Measurements from ENCODE around the gene SLX4IP.

The SLX4IP gene

DNA sequence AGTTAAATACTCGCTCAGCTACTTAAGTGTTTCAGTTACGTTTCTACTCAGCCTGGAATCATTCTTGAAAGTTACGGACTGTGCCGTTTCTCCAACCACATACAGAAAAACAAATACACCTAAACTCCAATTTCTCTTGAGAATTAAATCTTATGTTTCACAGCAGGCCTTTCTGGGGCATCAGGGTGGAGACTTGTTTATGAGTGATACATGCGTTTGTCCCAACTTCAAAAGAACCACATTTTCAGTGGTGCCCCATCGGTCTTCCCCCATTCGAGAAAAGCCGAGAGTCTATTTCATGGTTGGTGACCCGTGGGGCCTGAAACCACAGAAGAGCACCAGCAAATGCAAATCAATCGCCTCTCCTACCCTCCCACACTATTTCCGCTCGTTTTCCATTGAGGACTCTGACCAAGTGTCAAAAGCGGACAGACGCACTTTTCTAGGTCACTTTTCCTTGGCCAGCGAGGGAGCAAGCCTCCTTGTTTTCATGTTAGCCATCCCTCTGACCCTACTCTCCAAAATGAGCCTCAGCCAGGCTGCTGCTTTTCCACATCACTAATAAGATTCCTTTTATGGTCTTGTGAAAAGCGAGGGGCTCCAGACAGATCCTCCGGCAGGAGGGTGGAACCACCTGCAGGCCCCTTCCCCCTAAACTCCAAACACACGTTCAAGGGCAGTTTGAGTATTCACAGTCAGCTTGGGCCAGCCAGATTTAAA is 235.6 kb downstream of the SLX4IP start:
- no peak overlapping the region for H3K9ac ChIP-seq (ENCODE audit: low read length)
- no peak overlapping the region for H3K56ac ChIP-seq (ENCODE audit: low read length)
- H3K4me1 ChIP-seq (ENCODE audit: control insufficient read depth, low read depth, low read length): peaks cover 8% of the 10 kb centered on the region
- no peak overlapping the region for H4K5ac ChIP-seq (ENCODE audit: low read length)
- no peaks in the 10 kb centered on the region for H3K36me3 ChIP-seq (ENCODE audit: control insufficient read depth, insufficient read depth, low read length)
- H2BK15ac ChIP-seq (replicated peaks; ENCODE audit: low read depth): no peak overlapping the region
- no peaks in the 10 kb centered on the region for H3K27me3 ChIP-seq (ENCODE audit: insufficient read depth, low read length, poor library complexity)
- H3K4me2 ChIP-seq (ENCODE audit: low read length): no peak overlapping the region
- no peak overlapping the region for H3K27ac ChIP-seq (ENCODE audit: low read depth, low read length)
- H3K79me1 ChIP-seq (ENCODE audit: low read length): peaks cover 4% of the 10 kb centered on the region
- H3K4ac ChIP-seq (ENCODE audit: low read depth, low read length): no peak overlapping the region
- no peak overlapping the region for H2BK120ac ChIP-seq (ENCODE audit: low read depth, low read length)
- peaks cover 16% of the 10 kb centered on the region for H3K79me2 ChIP-seq (ENCODE audit: control insufficient read depth, insufficient read depth, low read length)
- H2BK5ac ChIP-seq (ENCODE audit: low read length): no peak overlapping the region
- no peak overlapping the region for H4K8ac ChIP-seq (ENCODE audit: low read depth, low read length)
- no peak overlapping the region for H3K23ac ChIP-seq (ENCODE audit: low read length)
- no peak overlapping the region for H2AK5ac ChIP-seq (ENCODE audit: low read length)
- peak overlapping the region; percentile 46 for H3K18ac ChIP-seq (ENCODE audit: low read length)
- no peak for DNase-seq
- H3K4me3 ChIP-seq (ENCODE audit: low read length): no peak overlapping the region
- WGBS (ENCODE audit: extremely low coverage, insufficient coverage, low lambda C conversion rate): no CpG with 5 or more reads among the region's 18 CpGs

GRCh38 chr20:10671221-10671918 is 236.3 kb downstream of the SLX4IP start:
- no peak overlapping the region for H3K27ac ChIP-seq (ENCODE audit: low read depth, low read length)
- peaks cover 2% of the 10 kb centered on the region for H3K4me1 ChIP-seq (ENCODE audit: control insufficient read depth, low read depth, low read length)
- no peak overlapping the region for H3K4me3 ChIP-seq (ENCODE audit: low read length)
- H2BK120ac ChIP-seq (ENCODE audit: low read depth, low read length): no peak overlapping the region
- H4K8ac ChIP-seq (ENCODE audit: low read depth, low read length): no peak overlapping the region
- H3K4me2 ChIP-seq (ENCODE audit: low read length): peak overlapping the region; percentile 17
- H3K9ac ChIP-seq (ENCODE audit: low read length): peak overlapping the region; percentile 68
- H2BK15ac ChIP-seq (replicated peaks; ENCODE audit: low read depth): no peak overlapping the region
- no peak overlapping the region for H2BK5ac ChIP-seq (ENCODE audit: low read length)
- no peak overlapping the region for H4K5ac ChIP-seq (ENCODE audit: low read length)
- peaks cover 15% of the 10 kb centered on the region for H3K79me2 ChIP-seq (ENCODE audit: control insufficient read depth, insufficient read depth, low read length)
- no peak overlapping the region for H3K23ac ChIP-seq (ENCODE audit: low read length)
- peak overlapping the region; percentile 68 for H3K56ac ChIP-seq (ENCODE audit: low read length)
- H3K18ac ChIP-seq (ENCODE audit: low read length): peak overlapping the region; percentile 77
- peak overlapping the region; percentile 73 for H3K4ac ChIP-seq (ENCODE audit: low read depth, low read length)
- peaks cover 4% of the 10 kb centered on the region for H3K79me1 ChIP-seq (ENCODE audit: low read length)
- WGBS (ENCODE audit: extremely low coverage, insufficient coverage, low lambda C conversion rate): no CpG with 5 or more reads among the region's 13 CpGs
- H3K27me3 ChIP-seq (ENCODE audit: insufficient read depth, low read length, poor library complexity): no peaks in the 10 kb centered on the region
- no peaks in the 10 kb centered on the region for H3K36me3 ChIP-seq (ENCODE audit: control insufficient read depth, insufficient read depth, low read length)
- H2AK5ac ChIP-seq (ENCODE audit: low read length): no peak overlapping the region
- DNase-seq: peak; percentile 85

DNA sequence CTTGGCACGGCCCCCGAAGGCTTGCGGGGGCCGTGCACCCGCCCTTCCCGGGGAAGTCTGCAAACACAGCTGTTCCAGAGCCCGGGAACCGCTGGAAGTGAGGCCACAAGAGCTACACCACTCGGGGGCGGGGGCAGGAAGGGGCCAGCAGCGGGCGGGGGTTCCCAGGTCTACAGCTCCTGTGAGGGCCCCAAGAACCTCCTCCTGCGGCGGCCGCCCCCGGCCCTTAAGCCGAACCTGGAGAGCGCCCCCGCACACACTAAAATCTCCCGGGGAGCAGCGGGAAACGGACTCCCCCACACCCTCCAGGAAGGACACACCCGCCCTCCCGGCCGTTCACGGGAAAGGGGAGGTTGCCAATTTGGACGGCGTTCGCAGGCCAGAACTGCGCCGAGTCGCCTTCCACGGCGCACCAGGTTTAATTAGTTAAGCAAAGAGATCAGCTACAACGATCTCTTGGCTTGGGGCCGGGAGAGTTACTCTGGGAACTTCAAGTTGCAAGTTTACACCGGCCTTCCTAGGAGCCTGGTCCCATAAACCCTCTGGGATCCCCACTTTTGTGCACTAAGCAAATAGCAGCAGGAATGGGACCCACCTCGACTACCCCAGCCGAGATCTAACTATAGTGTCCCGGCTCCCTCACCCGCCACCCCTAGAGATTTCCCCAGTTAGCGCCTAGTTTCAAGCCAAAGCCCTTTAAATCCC is 237.0 kb downstream of the SLX4IP start:
- H3K4me3 ChIP-seq (ENCODE audit: low read length): peak overlapping the region; percentile 62
- peaks cover 12% of the 10 kb centered on the region for H3K79me2 ChIP-seq (ENCODE audit: control insufficient read depth, insufficient read depth, low read length)
- no peak overlapping the region for H4K8ac ChIP-seq (ENCODE audit: low read depth, low read length)
- H2BK5ac ChIP-seq (ENCODE audit: low read length): no peak overlapping the region
- no peak overlapping the region for H3K23ac ChIP-seq (ENCODE audit: low read length)
- peak overlapping the region; percentile 68 for H3K56ac ChIP-seq (ENCODE audit: low read length)
- no peaks in the 10 kb centered on the region for H3K36me3 ChIP-seq (ENCODE audit: control insufficient read depth, insufficient read depth, low read length)
- H2BK15ac ChIP-seq (replicated peaks; ENCODE audit: low read depth): no peak overlapping the region
- H3K27ac ChIP-seq (ENCODE audit: low read depth, low read length): no peak overlapping the region
- no CpG with 5 or more reads among the region's 42 CpGs for WGBS (ENCODE audit: extremely low coverage, insufficient coverage, low lambda C conversion rate)
- peak; percentile 52 for DNase-seq
- no peak overlapping the region for H2AK5ac ChIP-seq (ENCODE audit: low read length)
- no peaks in the 10 kb centered on the region for H3K27me3 ChIP-seq (ENCODE audit: insufficient read depth, low read length, poor library complexity)
- no peak overlapping the region for H4K5ac ChIP-seq (ENCODE audit: low read length)
- H3K4me1 ChIP-seq (ENCODE audit: control insufficient read depth, low read depth, low read length): peaks cover 2% of the 10 kb centered on the region
- H3K18ac ChIP-seq (ENCODE audit: low read length): peak overlapping the region; percentile 77
- peaks cover 3% of the 10 kb centered on the region for H3K79me1 ChIP-seq (ENCODE audit: low read length)
- H3K4me2 ChIP-seq (ENCODE audit: low read length): peak overlapping the region; percentile 82
- H3K4ac ChIP-seq (ENCODE audit: low read depth, low read length): peak overlapping the region; percentile 73
- peak overlapping the region; percentile 68 for H3K9ac ChIP-seq (ENCODE audit: low read length)
- no peak overlapping the region for H2BK120ac ChIP-seq (ENCODE audit: low read depth, low read length)

GRCh38 chr20:10672624-10673127 is 237.6 kb downstream of the SLX4IP start:
- Histone ChIP-seq H2BK15ac (replicated peaks; ENCODE audit: low read depth) (no peak overlapping the region), H3K18ac (ENCODE audit: low read length) (peak overlapping the region; percentile 77), H4K5ac (ENCODE audit: low read length) (no peak overlapping the region), H3K23ac (ENCODE audit: low read length) (peak overlapping the region; percentile 11), H2AK5ac (ENCODE audit: low read length) (no peak overlapping the region), H2BK5ac (ENCODE audit: low read length) (no peak overlapping the region), H3K27ac (ENCODE audit: low read depth, low read length) (no peak overlapping the region), H3K79me1 (ENCODE audit: low read length) (no peaks in the 10 kb centered on the region), H4K8ac (ENCODE audit: low read depth, low read length) (no peak overlapping the region), H3K36me3 (ENCODE audit: control insufficient read depth, insufficient read depth, low read length) (no peaks in the 10 kb centered on the region), H3K9ac (ENCODE audit: low read length) (peak overlapping the region; percentile 68), H3K56ac (ENCODE audit: low read length) (peak overlapping the region; percentile 68), H3K79me2 (ENCODE audit: control insufficient read depth, insufficient read depth, low read length) (peaks cover 9% of the 10 kb centered on the region), H2BK120ac (ENCODE audit: low read depth, low read length) (no peak overlapping the region), H3K4me1 (ENCODE audit: control insufficient read depth, low read depth, low read length) (peaks cover 2% of the 10 kb centered on the region), H3K4me3 (ENCODE audit: low read length) (peak overlapping the region; percentile 62), H3K27me3 (ENCODE audit: insufficient read depth, low read length, poor library complexity) (no peaks in the 10 kb centered on the region), H3K4ac (ENCODE audit: low read depth, low read length) (no peak overlapping the region), H3K4me2 (ENCODE audit: low read length) (peak overlapping the region; percentile 82)
- no CpG with 5 or more reads among the region's 47 CpGs for WGBS (ENCODE audit: extremely low coverage, insufficient coverage, low lambda C conversion rate)
- peak; percentile 69 for DNase-seq

DNA sequence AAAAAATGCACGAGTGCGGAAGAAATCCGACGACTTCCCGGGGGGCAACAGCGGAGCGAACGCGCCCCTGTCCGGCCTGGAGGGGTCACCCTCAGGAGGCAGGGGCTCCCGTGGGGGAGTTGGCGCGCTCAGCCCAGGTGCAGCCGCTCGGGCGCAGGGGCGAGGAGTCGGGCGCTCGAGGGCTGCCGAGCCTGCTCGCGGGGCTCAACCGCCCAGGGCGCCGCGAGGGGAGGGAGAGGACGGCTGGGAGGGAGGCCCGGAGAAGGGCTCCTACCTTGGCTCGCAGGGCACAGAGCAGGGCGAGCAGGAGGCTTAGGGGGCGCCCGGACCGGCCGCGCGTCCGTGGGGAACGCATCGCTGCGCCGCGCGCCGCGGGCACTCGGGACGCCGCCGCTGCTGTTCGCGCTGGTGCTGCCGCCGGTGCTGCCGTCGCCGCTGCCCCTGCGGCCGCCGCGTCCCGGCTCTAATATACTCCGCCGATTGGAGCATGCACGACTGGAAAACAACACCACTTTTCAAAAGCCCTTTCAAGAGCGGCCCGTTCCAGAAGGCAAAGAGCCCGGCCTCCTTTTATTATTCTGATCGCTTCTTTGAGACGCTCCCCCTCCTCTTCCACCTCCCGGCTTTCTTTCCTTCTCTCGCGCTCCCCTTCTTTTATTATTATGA is 238.2 kb downstream of the SLX4IP start:
- H3K23ac ChIP-seq (ENCODE audit: low read length): no peak overlapping the region
- H3K79me2 ChIP-seq (ENCODE audit: control insufficient read depth, insufficient read depth, low read length): peaks cover 9% of the 10 kb centered on the region
- H4K8ac ChIP-seq (ENCODE audit: low read depth, low read length): no peak overlapping the region
- WGBS (ENCODE audit: extremely low coverage, insufficient coverage, low lambda C conversion rate): no CpG with 5 or more reads among the region's 73 CpGs
- peak overlapping the region; percentile 41 for H3K4ac ChIP-seq (ENCODE audit: low read depth, low read length)
- H3K4me1 ChIP-seq (ENCODE audit: control insufficient read depth, low read depth, low read length): peaks cover 2% of the 10 kb centered on the region
- H3K56ac ChIP-seq (ENCODE audit: low read length): peak overlapping the region; percentile 68
- H3K18ac ChIP-seq (ENCODE audit: low read length): peak overlapping the region; percentile 20
- peak overlapping the region; percentile 82 for H3K4me2 ChIP-seq (ENCODE audit: low read length)
- no peaks in the 10 kb centered on the region for H3K36me3 ChIP-seq (ENCODE audit: control insufficient read depth, insufficient read depth, low read length)
- peak overlapping the region; percentile 68 for H3K9ac ChIP-seq (ENCODE audit: low read length)
- DNase-seq: no peak
- no peaks in the 10 kb centered on the region for H3K27me3 ChIP-seq (ENCODE audit: insufficient read depth, low read length, poor library complexity)
- H3K4me3 ChIP-seq (ENCODE audit: low read length): peak overlapping the region; percentile 62
- H4K5ac ChIP-seq (ENCODE audit: low read length): no peak overlapping the region
- H2BK120ac ChIP-seq (ENCODE audit: low read depth, low read length): no peak overlapping the region
- peak overlapping the region; percentile 34 for H3K27ac ChIP-seq (ENCODE audit: low read depth, low read length)
- no peak overlapping the region for H2AK5ac ChIP-seq (ENCODE audit: low read length)
- H2BK15ac ChIP-seq (replicated peaks; ENCODE audit: low read depth): no peak overlapping the region
- H2BK5ac ChIP-seq (ENCODE audit: low read length): no peak overlapping the region
- no peaks in the 10 kb centered on the region for H3K79me1 ChIP-seq (ENCODE audit: low read length)
